BJ (cell line): ENCODE results near the gene ADRA2C. TPM values are rescaled to one million over a fixed set of nuclear protein-coding genes. Genes with fewer than 3 reads are reported as not detected.
A peak's percentile ranks its signal among the peaks of the same experiment; 100 is the strongest.

Experiments used
- CTCF ChIA-PET: fragments of 350-600 bp; formaldehyde crosslinking; extraction: SDS; loops from one replicate; lab custom pipeline; 2021; ENCODE audit warnings: antibody characterized with exemption, inconsistent platforms; lab: Yijun Ruan, JAX
- POLR2A ChIA-PET: fragments of 300-600 bp; sonication (Branson Sonifier 250); formaldehyde crosslinking; extraction: SDS; loops from one replicate; lab custom pipeline; 2021; ENCODE audit warnings: antibody characterized with exemption; lab: Charles Lee
- DNase-seq: peaks from one replicate; pipeline ENCODE4 v3.0.0-alpha.2; 2011; ENCODE audit warnings: low read depth
- H3K27me3 ChIP-seq: 2 replicates; pipeline ENCODE4 v1.6.0; 2011; ENCODE audit warnings: low read length; ENCODE audit not compliant: control insufficient read depth, insufficient read depth
- H3K36me3 ChIP-seq: 2 replicates; pipeline ENCODE4 v1.5.1; 2011; ENCODE audit warnings: low read length; ENCODE audit not compliant: control insufficient read depth, insufficient read depth
- H3K4me3 ChIP-seq: 2 replicates; pipeline ENCODE4 v1.5.1; 2011; ENCODE audit warnings: low read depth, mild to moderate bottlenecking, control low read depth, low read length
- polyA plus RNA-seq: library from polyadenylated mRNA; depleted of rRNA; stranded (reverse); fragments of >200 nt; gene quantifications from 2 replicates; pipeline ENCODE4 v1.2.3, GENCODE V29; 2011
- TF ChIP-seq, protein P1 (sequence below): IDR thresholded peaks from 2 replicates; pipeline ENCODE4 v1.5.1; 2011; ENCODE audit warnings: low read depth, mild to moderate bottlenecking, control low read depth, inconsistent platforms, low read length, moderate library complexity; ENCODE audit not compliant: insufficient read depth

The ADRA2C gene
- polyA plus RNA-seq, 1 experiment: 0.20 TPM

DNA sequence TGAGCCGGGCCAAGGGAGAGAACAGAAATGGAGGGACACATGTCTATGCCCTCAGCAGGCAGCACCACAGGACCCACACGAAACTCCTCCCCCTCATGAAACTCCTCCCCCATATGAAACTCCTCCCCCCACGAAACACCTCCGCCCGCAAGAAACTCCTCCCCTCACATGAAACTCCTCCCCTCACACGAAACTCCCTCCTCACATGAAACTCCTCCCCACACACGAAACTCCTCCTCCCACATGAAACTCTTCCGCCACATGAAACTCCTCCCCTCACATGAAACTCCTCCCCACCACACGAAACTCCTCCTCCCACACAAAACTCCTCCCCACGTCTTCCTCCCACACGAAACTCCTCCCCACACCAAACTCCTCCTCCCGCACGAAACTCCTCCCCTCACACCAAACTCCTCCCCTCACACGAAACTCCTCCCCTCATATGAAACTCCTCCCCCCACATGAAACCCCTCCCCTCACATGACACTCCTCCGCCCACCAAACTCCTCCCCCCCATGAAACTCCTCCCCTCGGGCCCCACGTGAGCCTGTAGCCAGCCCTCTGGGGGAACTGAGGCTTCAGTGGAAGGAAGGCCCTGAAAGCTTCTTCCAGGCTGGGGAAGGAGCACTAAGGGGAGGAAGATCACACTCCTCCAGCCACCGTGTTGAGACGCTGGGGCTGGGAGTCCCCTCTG lies 15.2 kb downstream of the ADRA2C start:
- no peak for DNase-seq
- Histone ChIP-seq H3K36me3 (no peaks in the 10 kb centered on the region), H3K4me3 (no peak overlapping the region), H3K27me3 (peaks cover 1% of the 10 kb centered on the region; the same call in 1 of the 2 replicates)
- CTCF ChIA-PET: no interaction called here
- TF ChIP-seq, protein P1, sequence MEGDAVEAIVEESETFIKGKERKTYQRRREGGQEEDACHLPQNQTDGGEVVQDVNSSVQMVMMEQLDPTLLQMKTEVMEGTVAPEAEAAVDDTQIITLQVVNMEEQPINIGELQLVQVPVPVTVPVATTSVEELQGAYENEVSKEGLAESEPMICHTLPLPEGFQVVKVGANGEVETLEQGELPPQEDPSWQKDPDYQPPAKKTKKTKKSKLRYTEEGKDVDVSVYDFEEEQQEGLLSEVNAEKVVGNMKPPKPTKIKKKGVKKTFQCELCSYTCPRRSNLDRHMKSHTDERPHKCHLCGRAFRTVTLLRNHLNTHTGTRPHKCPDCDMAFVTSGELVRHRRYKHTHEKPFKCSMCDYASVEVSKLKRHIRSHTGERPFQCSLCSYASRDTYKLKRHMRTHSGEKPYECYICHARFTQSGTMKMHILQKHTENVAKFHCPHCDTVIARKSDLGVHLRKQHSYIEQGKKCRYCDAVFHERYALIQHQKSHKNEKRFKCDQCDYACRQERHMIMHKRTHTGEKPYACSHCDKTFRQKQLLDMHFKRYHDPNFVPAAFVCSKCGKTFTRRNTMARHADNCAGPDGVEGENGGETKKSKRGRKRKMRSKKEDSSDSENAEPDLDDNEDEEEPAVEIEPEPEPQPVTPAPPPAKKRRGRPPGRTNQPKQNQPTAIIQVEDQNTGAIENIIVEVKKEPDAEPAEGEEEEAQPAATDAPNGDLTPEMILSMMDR: no peak
- POLR2A ChIA-PET: no interaction called here

DNA sequence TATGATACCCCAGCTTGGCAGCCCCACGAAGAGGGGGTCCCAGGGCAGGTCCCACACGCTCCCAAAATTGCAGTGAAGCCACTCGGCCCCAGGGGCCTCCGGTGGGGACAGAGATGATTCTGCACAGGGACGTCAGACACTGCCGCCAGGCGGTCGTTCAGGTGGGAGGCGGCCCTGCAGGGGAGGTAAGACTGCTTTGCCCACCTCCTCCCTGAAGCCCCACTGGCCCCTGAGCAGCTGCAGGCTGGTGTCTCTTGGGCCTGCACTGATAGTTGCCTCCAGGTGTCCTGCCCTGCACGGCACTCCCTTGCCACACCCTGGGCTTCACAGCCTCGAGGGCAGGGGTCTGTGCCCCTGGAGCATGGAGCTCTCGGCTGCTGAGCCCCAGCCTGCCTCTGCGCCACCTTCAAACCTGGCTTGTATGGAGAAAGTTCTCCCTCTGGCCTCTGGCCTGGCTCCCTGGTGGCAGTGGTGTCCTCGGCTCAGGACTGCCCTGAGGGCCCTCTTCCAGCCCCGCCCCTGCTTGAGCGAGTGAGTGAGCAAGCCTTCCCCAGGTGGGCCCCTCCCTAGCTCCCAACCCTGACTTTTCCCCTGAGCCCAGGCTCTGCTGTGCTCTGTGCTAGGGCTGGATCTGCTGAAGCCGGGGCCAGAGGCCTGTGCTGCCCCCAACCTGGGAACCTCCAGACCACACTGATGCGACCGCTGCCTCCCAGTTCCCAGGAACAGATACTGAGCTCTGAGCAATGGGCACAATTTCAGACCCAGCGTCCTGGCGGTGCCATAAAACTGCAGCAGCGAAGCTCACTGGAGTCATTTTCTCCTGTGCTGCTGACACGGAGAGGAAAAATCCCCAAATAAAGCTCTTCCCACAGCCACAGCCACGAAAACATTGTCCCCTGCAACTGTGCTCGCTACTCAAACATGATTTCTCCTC lies 16.1 kb downstream of the ADRA2C start:
- POLR2A ChIA-PET: no interaction called here
- no peak overlapping the region for H3K4me3 ChIP-seq
- TF ChIP-seq, protein P1: no peak
- CTCF ChIA-PET: interaction anchor here (0.7 to 1.8 kb wide), 3 partner anchors 8 to 16 kb away, joined by 3 to 4 read pairs (median 3); no protein-coding TSS in a partner anchor
- no peaks in the 10 kb centered on the region for H3K36me3 ChIP-seq
- H3K27me3 ChIP-seq: peaks cover 1% of the 10 kb centered on the region; the same call in 1 of the 2 replicates
- no peak for DNase-seq

DNA sequence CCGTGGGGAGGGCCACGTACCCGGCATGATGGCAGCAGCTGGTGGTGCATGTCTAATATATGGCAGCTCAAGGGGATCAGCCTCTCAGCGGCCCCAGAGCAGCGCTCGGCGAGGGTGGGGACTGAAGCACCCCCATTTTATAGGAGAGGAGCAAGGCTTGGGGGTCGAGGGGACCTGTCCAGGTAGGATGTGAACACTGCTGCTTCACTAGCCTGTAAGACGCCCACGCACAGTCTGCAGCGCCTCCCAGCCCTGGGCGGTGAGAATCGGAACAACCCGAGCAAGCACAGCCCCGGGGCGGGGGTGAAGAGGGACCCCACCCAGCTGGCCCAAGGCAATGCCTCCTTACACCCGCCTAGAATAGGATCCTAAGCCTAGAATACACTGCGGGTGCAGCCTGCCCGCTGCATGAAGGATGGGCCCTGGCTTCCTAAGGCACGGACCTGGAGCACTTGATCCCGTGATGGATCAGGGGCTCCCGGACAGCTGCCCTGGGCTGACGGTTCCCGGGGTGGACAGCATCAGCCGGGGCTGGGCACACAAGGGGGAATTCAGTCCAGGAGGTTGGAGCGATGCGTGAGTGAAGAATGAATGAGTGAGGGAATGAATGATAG lies 17.6 kb downstream of the ADRA2C start:
- CTCF ChIA-PET: interaction anchor here (1.2 to 1.8 kb wide), 3 partner anchors 9 to 17 kb away, joined by 3 to 4 read pairs (median 3); no protein-coding TSS in a partner anchor

DNA sequence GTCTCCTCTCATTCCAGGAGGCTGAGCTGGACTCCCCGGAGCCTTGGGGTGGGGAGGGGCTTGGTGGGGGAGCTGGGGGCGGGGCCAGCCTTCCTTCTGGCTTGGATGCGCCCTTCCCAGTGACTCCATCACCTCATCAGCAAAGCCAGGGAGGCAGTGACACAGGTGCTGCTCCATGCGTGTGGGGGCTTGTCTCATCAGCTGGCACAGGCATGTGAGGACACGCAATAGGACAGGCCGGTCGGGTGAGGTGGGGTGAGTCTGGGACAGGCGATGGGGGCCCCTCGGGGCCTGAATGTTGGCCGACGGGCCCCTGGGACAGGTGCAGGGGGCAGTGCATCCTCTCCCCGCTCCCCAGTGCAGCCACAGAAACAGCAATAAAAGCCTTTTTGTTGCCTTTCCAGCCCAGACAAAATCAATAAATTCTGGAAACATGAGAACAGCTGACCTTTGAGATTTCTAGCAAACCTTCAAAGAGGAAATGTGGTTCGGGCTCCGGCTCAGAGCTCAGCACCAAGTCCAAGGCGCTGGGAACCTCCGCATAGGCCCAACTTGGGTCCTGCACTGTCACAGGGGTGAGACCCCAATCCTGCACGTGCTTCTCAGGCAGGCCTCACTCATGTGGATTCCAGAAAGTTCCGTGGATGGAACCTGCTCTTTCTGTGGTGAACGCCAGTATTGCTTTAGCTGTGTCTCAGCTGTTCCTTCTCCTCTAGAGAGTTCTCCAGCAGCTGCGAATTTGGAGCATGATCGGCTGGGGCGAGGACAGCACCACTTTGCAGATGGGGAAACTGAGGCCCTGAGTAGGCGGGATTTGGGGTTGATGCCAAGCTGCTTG lies 18.5 kb downstream of the ADRA2C start:
- Histone ChIP-seq H3K36me3 (no peaks in the 10 kb centered on the region), H3K27me3 (peaks cover 1% of the 10 kb centered on the region; the same call in 1 of the 2 replicates), H3K4me3 (no peak overlapping the region)
- DNase-seq: no peak
- POLR2A ChIA-PET: no interaction called here
- CTCF ChIA-PET: interaction anchor here (0.7 to 1.8 kb wide), 3 partner anchors 13 to 158 kb away, joined by 3 to 5 read pairs (median 4); no protein-coding TSS in a partner anchor
- TF ChIP-seq, protein P1: no peak

More for the DNA sequence above, 17.6 kb downstream of the ADRA2C start:
- H3K27me3 ChIP-seq: peaks cover 1% of the 10 kb centered on the region; the same call in 1 of the 2 replicates
- POLR2A ChIA-PET: no interaction called here
- no peak overlapping the region for H3K4me3 ChIP-seq
- no peaks in the 10 kb centered on the region for H3K36me3 ChIP-seq
- DNase-seq: no peak
- TF ChIP-seq, protein P1: peak; percentile 24; the same call in 1 of the 2 replicates
